K562 (cell line): ENCODE measurements around the gene GPR135. TPM values are rescaled to one million over a fixed set of nuclear protein-coding genes. Genes with fewer than 3 reads are reported as not detected.
A peak's percentile ranks its signal among the peaks of the same experiment; 100 is the strongest.

Experiments used
- ATF7 ChIP-seq: fragments of 450-650 bp; IDR thresholded peaks from 2 replicates; pipeline ENCODE4 v1.7.1; 2014; ENCODE audit warnings: mild to moderate bottlenecking, moderate library complexity
- BACH1 ChIP-seq: fragments of 200-800 bp; sonication (Bioruptor generic); IDR thresholded peaks from 2 replicates; pipeline ENCODE4 v1.6.1; 2016; ENCODE audit warnings: missing genetic modification characterization, missing compliant biosample characterization
- BCLAF1 ChIP-seq, 2 experiments: fragments of 450-650 bp in 1 of 2; IDR thresholded peaks; 2 replicates each; pipeline ENCODE4 v1.6.1; 2011 to 2017; ENCODE audit warnings: low read depth in 2 of 2, antibody characterized with exemption in 1 of 2, borderline replicate concordance in 1 of 2, low read length in 1 of 2, mild to moderate bottlenecking in 1 of 2, mixed read lengths in 1 of 2; ENCODE audit not compliant: control insufficient read depth in 1 of 2
- EP300 ChIP-seq: IDR thresholded peaks from 2 replicates; pipeline ENCODE4 v1.6.1; 2012; ENCODE audit warnings: low read length, improper control_type of control experiment
- ETV1 ChIP-seq: fragments of 450-650 bp; conservative IDR thresholded peaks from 2 replicates; pipeline ENCODE4 v1.6.1; 2016; ENCODE audit warnings: missing genetic modification characterization, control low read depth, low read depth, missing compliant biosample characterization
- HIVEP1 ChIP-seq: fragments of 250-450 bp; sonication (Bioruptor Pico); IDR thresholded peaks from 2 replicates; pipeline ENCODE4 v1.4.0; 2020; ENCODE audit warnings: mild to moderate bottlenecking
- HOXB6 ChIP-seq: fragments of 250-450 bp; sonication (Bioruptor Pico); IDR thresholded peaks from 2 replicates; pipeline ENCODE4 v1.5.1; 2022; ENCODE audit warnings: mild to moderate bottlenecking, borderline replicate concordance
- KDM5B ChIP-seq: fragments of 200-600 bp; sonication (generic); IDR thresholded peaks from 2 replicates; pipeline ENCODE4 v1.6.1; 2012; ENCODE audit warnings: low read depth, mild to moderate bottlenecking, moderate library complexity, low read length, control low read depth, inconsistent platforms; ENCODE audit not compliant: insufficient replicate concordance
- MYC ChIP-seq, 2 experiments: fragments of 250-450 bp in 1 of 2; sonication (Bioruptor Pico) in 1 of 2; IDR thresholded peaks; 2 replicates each; pipeline versions ENCODE4 v1.5.1 to v1.6.1; 2012 to 2021; ENCODE audit warnings: low read depth in 2 of 2, borderline replicate concordance in 1 of 2, improper control_type of control experiment in 1 of 2, low read length in 1 of 2, mild to moderate bottlenecking in 1 of 2, moderate library complexity in 1 of 2
- PATZ1 ChIP-seq: fragments of 250-450 bp; sonication (Bioruptor Pico); IDR thresholded peaks from 2 replicates; pipeline ENCODE4 v1.5.0; 2020; ENCODE audit warnings: mild to moderate bottlenecking, borderline replicate concordance
- POLR2A ChIP-seq: fragments of 450-650 bp; conservative IDR thresholded peaks from 2 replicates; pipeline ENCODE4 v1.6.1; 2016
- POLR2AphosphoS2 ChIP-seq: IDR thresholded peaks from 2 replicates; pipeline ENCODE4 v1.6.1; 2012; ENCODE audit warnings: low read length, improper control_type of control experiment
- POLR3A ChIP-seq: IDR thresholded peaks from 2 replicates; pipeline ENCODE4 v1.6.1; 2011; ENCODE audit warnings: borderline replicate concordance, mild to moderate bottlenecking, moderate library complexity; ENCODE audit not compliant: insufficient read length, insufficient read depth; ENCODE audit errors: extremely low read depth
- RAD21 ChIP-seq, 2 experiments: fragments of 250-450 bp in 1 of 2; fragments of 450-650 bp in 1 of 2; sonication (Bioruptor Pico) in 1 of 2; formaldehyde crosslinking in 1 of 2; IDR thresholded peaks in 1 of 2; conservative IDR thresholded peaks in 1 of 2; 2 replicates each; pipeline versions ENCODE4 v1.4.0 to v1.8.0; 2020 to 2022; ENCODE audit warnings: mild to moderate bottlenecking in 2 of 2, moderate library complexity in 1 of 2
- RNF219 ChIP-seq: fragments of 250-450 bp; sonication (Bioruptor Pico); IDR thresholded peaks from 2 replicates; pipeline ENCODE4 v1.5.0; 2022; ENCODE audit warnings: mild to moderate bottlenecking
- TFAM ChIP-seq: fragments of 250-450 bp; sonication (Bioruptor Pico); conservative IDR thresholded peaks from 2 replicates; pipeline ENCODE4 v1.5.0; 2021; ENCODE audit warnings: mild to moderate bottlenecking, moderate library complexity
- WHSC1 ChIP-seq: IDR thresholded peaks from one replicate; pipeline ENCODE4 v1.6.1; 2012; ENCODE audit warnings: low read length, control low read depth, inconsistent platforms
- ZNF197 ChIP-seq: fragments of 200-800 bp; sonication (Bioruptor generic); IDR thresholded peaks from 2 replicates; pipeline ENCODE4 v1.6.1; 2016; ENCODE audit warnings: low read depth, missing genetic modification characterization, missing compliant biosample characterization
- ZNF282 ChIP-seq: sonication (generic); formaldehyde crosslinking; IDR thresholded peaks from 2 replicates; pipeline ENCODE4 v1.8.1; 2023; ENCODE audit warnings: missing genetic modification reagents
- polyA plus RNA-seq, 8 experiments: library from polyadenylated mRNA; depleted of rRNA in 4 of 8; stranded (reverse) in 5 of 8; unstranded in 3 of 8; fragments of >200 nt; fragmentation: Nextera tagmentation in 2 of 8; fragmentation: Illumina TruSeq in 1 of 8; extraction: Ambion mirVana in 2 of 8; extraction: Trizol in 1 of 8; gene quantifications; 2 replicates each; pipeline versions ENCODE4 v1.2.1 to v1.2.3, GENCODE V29; 2011 to 2014; ENCODE audit warnings: inconsistent platforms in 1 of 8, missing spikeins in 1 of 8
- total RNA-seq, 7 experiments: library from RNA; depleted of rRNA in 6 of 7; stranded (reverse); fragments of >200 nt in 6 of 7; fragmentation: Illumina TruSeq in 2 of 7; extraction: Trizol in 2 of 7; gene quantifications; 2 replicates each; pipeline versions ENCODE4 v1.2.1 to v1.2.3, GENCODE V29; 2011 to 2021; ENCODE audit warnings: low replicate concordance in 1 of 7

GPR135 gene
- total and polyA plus RNA-seq, 9 of the 15 experiments (the other 6 are each of a cell fraction or from before 2014, with no cell fraction given): 0.06 to 1.6 (median 1.0) TPM

- TF ChIP-seq POLR2AphosphoS2: no peak
- no peak for TF ChIP-seq TFAM
- TF ChIP-seq HIVEP1 (CRISPR knock-in tag): no peak
- no peak for TF ChIP-seq RNF219 (CRISPR knock-in tag)
- TF ChIP-seq KDM5B: peak; percentile 36
- TF ChIP-seq HOXB6 (CRISPR knock-in tag): no peak
- TF ChIP-seq ZNF282: no peak
- peak; percentile 94 for TF ChIP-seq POLR2A
- TF ChIP-seq WHSC1: no peak
- TF ChIP-seq PATZ1: no peak
- no peak for TF ChIP-seq BACH1 (tag)
- TF ChIP-seq EP300: no peak
- TF ChIP-seq ATF7: 0 out of 2 replicates have a peak, but pooled peaks have one; percentile 16
- TF ChIP-seq MYC (IDR thresholded peaks at IDR 0.05; ENCODE audit: low read depth, low read length): peak; percentile 94
- peak; percentile 99 for TF ChIP-seq MYC (CRISPR knock-in tag; IDR thresholded peaks at IDR 0.05; ENCODE audit: borderline replicate concordance, low read depth)
- peak; percentile 21; the same call in 1 of the 2 replicates for TF ChIP-seq ETV1 (tag)
- no peak for TF ChIP-seq POLR3A
- no peak for TF ChIP-seq ZNF197
- no peak for TF ChIP-seq BCLAF1 (IDR thresholded peaks at IDR 0.05; ENCODE audit: borderline replicate concordance in 1 of 2, control insufficient read depth in 1 of 2, low read depth in 2 of 2, low read length in 1 of 2)
- peak in 1 of 2 experiments; percentile 12; a peak in 1 of 4 replicates for TF ChIP-seq RAD21 (CRISPR knock-in tag; conservative IDR thresholded peaks at IDR 0.05 in 1 of 2, IDR thresholded peaks at IDR 0.05 in 1 of 2)
These were observed 18.8 kb upstream of the GPR135 start, which contains the start of the genes JKAMP and L3HYPDH (continued) for GRCh38 chr14:59483819-59484638.
